WTC11 (cell line): Measurements from ENCODE around the gene TPRX1.

Experiments
- CREB1 ChIP-seq: sonication (generic); formaldehyde crosslinking; IDR thresholded peaks from 2 replicates; pipeline ENCODE4 v1.8.0; 2023; ENCODE audit warnings: mild to moderate bottlenecking, missing genetic modification reagents
- FOXP1 ChIP-seq: sonication (generic); formaldehyde crosslinking; IDR thresholded peaks from 2 replicates; pipeline ENCODE4 v1.8.0; 2022; ENCODE audit warnings: missing genetic modification reagents, mild to moderate bottlenecking, moderate library complexity, borderline replicate concordance
- NR3C1 ChIP-seq: sonication (generic); formaldehyde crosslinking; conservative IDR thresholded peaks from 2 replicates; pipeline ENCODE4 v1.8.1; 2023; ENCODE audit warnings: low read depth, mild to moderate bottlenecking, missing genetic modification reagents
- TF ChIP-seq, protein P1 (sequence below): fragments of 200-600 bp; IDR thresholded peaks from 2 replicates; pipeline ENCODE4 v1.8.0; 2022; ENCODE audit warnings: antibody characterized with exemption

DNA sequence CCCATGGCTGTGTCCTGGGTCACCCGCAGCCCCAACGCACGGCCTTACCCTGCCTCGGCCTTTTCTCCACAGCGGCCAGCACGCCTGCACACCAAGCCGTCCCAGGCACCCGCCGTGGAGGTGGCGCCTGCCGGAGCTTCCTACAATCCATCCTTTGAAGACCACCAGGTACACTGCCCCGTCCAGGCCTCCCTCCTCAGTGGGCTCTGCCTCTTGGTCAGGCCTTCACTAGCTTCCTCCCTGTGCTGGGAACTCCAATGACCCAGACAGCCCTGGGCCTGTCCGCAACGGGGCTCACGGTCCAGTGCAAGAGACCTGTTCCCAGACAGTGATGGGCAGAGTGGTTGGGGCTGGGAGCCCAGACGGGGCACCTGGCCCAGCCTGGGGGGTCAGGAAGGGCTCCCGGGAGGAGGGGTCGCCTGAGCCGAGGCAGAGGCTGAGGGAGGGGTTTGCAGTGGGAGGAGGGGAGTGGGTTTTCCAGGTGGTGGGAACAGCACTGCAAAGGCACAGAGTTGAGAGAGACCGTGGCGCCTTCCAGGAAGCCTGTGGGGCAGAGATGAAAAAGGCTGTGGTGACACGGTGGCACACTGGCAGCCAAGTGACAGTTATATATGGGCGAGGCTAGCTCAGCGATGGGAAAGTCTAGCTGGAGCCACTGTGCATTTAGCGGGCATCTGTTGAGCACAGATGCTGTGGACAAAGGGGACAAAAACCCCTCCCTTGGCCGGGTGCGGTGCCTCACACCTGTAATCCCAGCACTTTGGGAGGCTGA, 51.7 kb downstream of the TPRX1 start:
- TF ChIP-seq FOXP1, result no peak
- no peak for TF ChIP-seq CREB1 (CRISPR knock-in tag)
- TF ChIP-seq, protein P1, sequence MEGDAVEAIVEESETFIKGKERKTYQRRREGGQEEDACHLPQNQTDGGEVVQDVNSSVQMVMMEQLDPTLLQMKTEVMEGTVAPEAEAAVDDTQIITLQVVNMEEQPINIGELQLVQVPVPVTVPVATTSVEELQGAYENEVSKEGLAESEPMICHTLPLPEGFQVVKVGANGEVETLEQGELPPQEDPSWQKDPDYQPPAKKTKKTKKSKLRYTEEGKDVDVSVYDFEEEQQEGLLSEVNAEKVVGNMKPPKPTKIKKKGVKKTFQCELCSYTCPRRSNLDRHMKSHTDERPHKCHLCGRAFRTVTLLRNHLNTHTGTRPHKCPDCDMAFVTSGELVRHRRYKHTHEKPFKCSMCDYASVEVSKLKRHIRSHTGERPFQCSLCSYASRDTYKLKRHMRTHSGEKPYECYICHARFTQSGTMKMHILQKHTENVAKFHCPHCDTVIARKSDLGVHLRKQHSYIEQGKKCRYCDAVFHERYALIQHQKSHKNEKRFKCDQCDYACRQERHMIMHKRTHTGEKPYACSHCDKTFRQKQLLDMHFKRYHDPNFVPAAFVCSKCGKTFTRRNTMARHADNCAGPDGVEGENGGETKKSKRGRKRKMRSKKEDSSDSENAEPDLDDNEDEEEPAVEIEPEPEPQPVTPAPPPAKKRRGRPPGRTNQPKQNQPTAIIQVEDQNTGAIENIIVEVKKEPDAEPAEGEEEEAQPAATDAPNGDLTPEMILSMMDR, result no peak
- TF ChIP-seq NR3C1 (CRISPR knock-in tag), result no peak
